Caco-2 (cell line): Measurements from ENCODE around the gene PPP1R3C. TPM values are rescaled to one million over a fixed set of nuclear protein-coding genes. Genes with fewer than 3 reads are reported as not detected.

Experiments used
- BruUV-seq: library from RNA; stranded (reverse); fragments of 400-500 nt; replicated peaks from 2 replicates; lab custom pipeline; 2021; lab: Mats Ljungman, UMichigan
- CTCF ChIA-PET: fragments of 300-600 bp; sonication (Branson Sonifier 250); formaldehyde crosslinking; loops from one replicate; lab custom pipeline; 2022; ENCODE audit warnings: antibody characterized with exemption; lab: Charles Lee
- POLR2A ChIA-PET: fragments of 300-600 bp; sonication (Branson Sonifier 250); formaldehyde crosslinking; loops from one replicate; lab custom pipeline; 2022; ENCODE audit warnings: antibody characterized with exemption; lab: Charles Lee
- DNase-seq, 2 experiments: peaks; one replicate each; pipeline versions ENCODE4 v3.0.0 to v3.0.0-alpha.2; 2020 to 2022
- H3K27me3 ChIP-seq: replicated peaks from 2 replicates; pipeline ENCODE4 v1.6.0; 2011; ENCODE audit warnings: low read length; ENCODE audit not compliant: control insufficient read depth, insufficient read depth
- H3K36me3 ChIP-seq: 2 replicates; pipeline ENCODE4 v1.5.1; 2011; ENCODE audit warnings: low read length; ENCODE audit not compliant: control insufficient read depth, insufficient read depth
- H3K4me1 ChIP-seq: fragments of 250-450 bp; sonication (Bioruptor Pico); 2 replicates; pipeline ENCODE4 v1.5.1; 2020; ENCODE audit warnings: mild to moderate bottlenecking
- H3K4me3 ChIP-seq: 2 replicates; pipeline ENCODE4 v1.5.1; 2011; ENCODE audit warnings: low read depth, mild to moderate bottlenecking, control low read depth, low read length
- H3K9me3 ChIP-seq: fragments of 250-450 bp; sonication (Bioruptor Pico); 2 replicates; pipeline ENCODE4 v1.5.1; 2020; ENCODE audit warnings: mild to moderate bottlenecking, moderate library complexity
- H3K27ac Mint-ChIP-seq: one replicate; pipeline ENCODE4 v1.8.0; 2022; ENCODE audit warnings: mixed read lengths; ENCODE audit not compliant: unreplicated experiment
- H3K27me3 Mint-ChIP-seq: one replicate; pipeline ENCODE4 v1.8.0; 2022; ENCODE audit warnings: mixed read lengths; ENCODE audit not compliant: insufficient read depth, unreplicated experiment
- H3K36me3 Mint-ChIP-seq: one replicate; pipeline ENCODE4 v1.8.0; 2022; ENCODE audit warnings: mild to moderate bottlenecking, mixed read lengths; ENCODE audit not compliant: insufficient read depth, unreplicated experiment
- H3K4me1 Mint-ChIP-seq: one replicate; pipeline ENCODE4 v1.8.0; 2022; ENCODE audit warnings: low read depth, mixed read lengths; ENCODE audit not compliant: unreplicated experiment
- H3K4me3 Mint-ChIP-seq: one replicate; pipeline ENCODE4 v1.8.0; 2022; ENCODE audit warnings: mild to moderate bottlenecking, moderate library complexity, mixed read lengths; ENCODE audit not compliant: unreplicated experiment
- H3K9me3 Mint-ChIP-seq: one replicate; pipeline ENCODE4 v1.8.0; 2022; ENCODE audit warnings: mixed read lengths; ENCODE audit not compliant: unreplicated experiment
- CTCF ChIP-seq, 2 experiments: fragments of 200-600 bp in 1 of 2; IDR thresholded peaks; 1 replicate in 1 of 2; 2 replicates in 1 of 2; pipeline versions ENCODE4 v1.5.1 to v1.8.0; 2011 to 2022; ENCODE audit warnings: antibody characterized with exemption in 1 of 2, control low read depth in 1 of 2, inconsistent platforms in 1 of 2, low read depth in 1 of 2, low read length in 1 of 2, mild to moderate bottlenecking in 1 of 2, moderate library complexity in 1 of 2; ENCODE audit not compliant: insufficient read depth in 1 of 2, severe bottlenecking in 1 of 2, unreplicated experiment in 1 of 2
- intact Hi-C: fragments of 100-400 bp; cut with micrococcal nuclease; formaldehyde crosslinking; loops from one replicate; pipeline ENCODE4 v1.10.0; 2022; ENCODE audit not compliant: unreplicated experiment
- total RNA-seq: library from RNA; stranded (reverse); gene quantifications from 2 replicates; pipeline ENCODE4 v1.2.3, GENCODE V29; 2022

PPP1R3C gene
- total RNA-seq, 1 experiment from 2014 or later = not detected

DNA sequence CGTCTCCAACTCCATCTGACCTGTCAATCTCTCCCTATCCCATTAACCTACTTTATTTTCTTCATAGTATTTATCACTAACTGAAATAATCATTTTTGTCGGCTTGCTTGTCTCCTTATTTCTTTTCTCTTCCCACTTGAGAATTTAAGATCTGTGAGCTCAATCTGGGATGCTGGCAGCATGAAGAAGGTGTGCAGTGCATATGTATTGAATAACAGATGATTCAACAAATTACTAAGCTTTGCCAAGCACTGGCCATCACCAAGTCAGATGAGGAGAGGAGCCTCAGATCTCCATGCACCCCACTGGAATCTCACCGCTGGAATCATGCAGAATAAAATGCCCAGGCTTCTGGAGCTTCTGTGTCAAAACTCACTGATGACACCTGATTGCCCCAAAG lies 47.6 kb upstream of the PPP1R3C start:
- no peak for TF ChIP-seq CTCF (IDR thresholded peaks at IDR 0.05; ENCODE audit: insufficient read depth in 1 of 2, low read depth in 1 of 2, low read length in 1 of 2, severe bottlenecking in 1 of 2, unreplicated experiment in 1 of 2)
- no peaks in the 10 kb centered on the region for H3K4me1 Mint-ChIP-seq
- no peak overlapping the region for H3K4me3 Mint-ChIP-seq
- Histone ChIP-seq H3K36me3 (no peaks in the 10 kb centered on the region), H3K27me3 (no peaks in the 10 kb centered on the region), H3K9me3 (no peaks in the 10 kb centered on the region), H3K4me1 (no peaks in the 10 kb centered on the region), H3K4me3 (no peak overlapping the region)
- ChIA-PET CTCF (no interaction called here), POLR2A (no interaction called here)
- H3K9me3 Mint-ChIP-seq = no peaks in the 10 kb centered on the region
- peaks cover 2% of the 10 kb centered on the region for H3K27me3 Mint-ChIP-seq
- intact Hi-C loops = no loop called here
- H3K27ac Mint-ChIP-seq = no peak overlapping the region
- no peak for DNase-seq
- no peaks in the 10 kb centered on the region for H3K36me3 Mint-ChIP-seq
- no TSS peak for BruUV-seq

DNA sequence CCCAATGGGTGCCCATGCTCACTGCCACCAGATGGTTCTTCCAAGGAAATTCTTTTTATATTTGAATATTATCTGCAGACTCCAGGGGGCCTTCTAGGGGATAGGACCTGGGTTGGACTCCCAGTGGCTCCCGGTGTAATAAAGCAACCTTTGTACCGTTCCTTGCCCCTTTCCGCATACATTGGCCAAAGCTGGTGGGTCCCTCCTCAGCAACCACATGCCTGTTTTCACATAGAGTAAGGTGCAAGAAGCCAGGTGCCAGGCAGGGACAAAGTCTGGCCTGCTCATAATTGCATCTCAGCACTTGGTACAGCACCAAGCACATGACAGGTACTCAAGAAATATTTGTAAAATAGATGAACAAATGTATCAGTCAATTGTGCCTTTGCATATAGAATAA lies 46.4 kb upstream of the PPP1R3C start:
- no peak for TF ChIP-seq CTCF (IDR thresholded peaks at IDR 0.05; ENCODE audit: insufficient read depth in 1 of 2, low read depth in 1 of 2, low read length in 1 of 2, severe bottlenecking in 1 of 2, unreplicated experiment in 1 of 2)
- no peaks in the 10 kb centered on the region for H3K27me3 Mint-ChIP-seq
- H3K9me3 ChIP-seq = no peaks in the 10 kb centered on the region
- H3K4me3 Mint-ChIP-seq = no peak overlapping the region
- DNase-seq = no peak
- no peak overlapping the region for H3K27ac Mint-ChIP-seq
- H3K36me3 Mint-ChIP-seq = no peaks in the 10 kb centered on the region
- intact Hi-C loops = no loop called here
- ChIA-PET POLR2A (no interaction called here), CTCF (no interaction called here)
- H3K36me3 ChIP-seq = no peaks in the 10 kb centered on the region
- H3K4me1 Mint-ChIP-seq = no peaks in the 10 kb centered on the region
- H3K9me3 Mint-ChIP-seq = no peaks in the 10 kb centered on the region
- no peak overlapping the region for H3K4me3 ChIP-seq
- BruUV-seq = no TSS peak
- no peaks in the 10 kb centered on the region for H3K4me1 ChIP-seq
- H3K27me3 ChIP-seq = no peaks in the 10 kb centered on the region

DNA sequence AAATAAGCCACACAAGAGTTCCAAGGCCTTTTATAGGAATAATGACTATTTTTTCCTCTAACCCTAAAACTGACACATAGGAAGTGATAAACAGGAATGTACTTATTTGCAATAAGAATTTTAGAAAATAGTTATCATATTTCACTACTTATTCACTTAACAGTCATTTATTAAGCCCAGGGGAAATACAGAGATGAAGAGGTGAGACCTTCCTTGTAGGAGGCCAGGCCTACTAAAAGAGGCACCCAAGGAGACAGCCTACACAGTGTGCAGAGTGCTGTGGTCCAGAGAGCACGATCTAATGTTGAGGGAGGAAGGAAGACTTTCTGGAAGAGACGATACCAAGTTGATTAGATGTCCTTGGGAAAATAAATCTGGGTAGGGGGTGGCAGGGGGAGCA lies 45.0 kb upstream of the PPP1R3C start:
- TF ChIP-seq CTCF (IDR thresholded peaks at IDR 0.05; ENCODE audit: insufficient read depth in 1 of 2, low read depth in 1 of 2, low read length in 1 of 2, severe bottlenecking in 1 of 2, unreplicated experiment in 1 of 2) = no peak
- H3K9me3 Mint-ChIP-seq = no peaks in the 10 kb centered on the region

More for the DNA sequence above, 45.0 kb upstream of the PPP1R3C start:
- no peak for DNase-seq
- Histone ChIP-seq H3K4me3 (no peak overlapping the region), H3K9me3 (no peaks in the 10 kb centered on the region), H3K27me3 (no peaks in the 10 kb centered on the region), H3K4me1 (no peaks in the 10 kb centered on the region), H3K36me3 (no peaks in the 10 kb centered on the region)
- no peaks in the 10 kb centered on the region for H3K27me3 Mint-ChIP-seq
- CTCF ChIA-PET = no interaction called here
- no peaks in the 10 kb centered on the region for H3K36me3 Mint-ChIP-seq
- BruUV-seq = no TSS peak
- no peak overlapping the region for H3K4me3 Mint-ChIP-seq
- POLR2A ChIA-PET = no interaction called here
- no peaks in the 10 kb centered on the region for H3K4me1 Mint-ChIP-seq
- intact Hi-C loops = no loop called here
- H3K27ac Mint-ChIP-seq = no peak overlapping the region
